ENCODE measurements around the gene TFE3.

DNA sequence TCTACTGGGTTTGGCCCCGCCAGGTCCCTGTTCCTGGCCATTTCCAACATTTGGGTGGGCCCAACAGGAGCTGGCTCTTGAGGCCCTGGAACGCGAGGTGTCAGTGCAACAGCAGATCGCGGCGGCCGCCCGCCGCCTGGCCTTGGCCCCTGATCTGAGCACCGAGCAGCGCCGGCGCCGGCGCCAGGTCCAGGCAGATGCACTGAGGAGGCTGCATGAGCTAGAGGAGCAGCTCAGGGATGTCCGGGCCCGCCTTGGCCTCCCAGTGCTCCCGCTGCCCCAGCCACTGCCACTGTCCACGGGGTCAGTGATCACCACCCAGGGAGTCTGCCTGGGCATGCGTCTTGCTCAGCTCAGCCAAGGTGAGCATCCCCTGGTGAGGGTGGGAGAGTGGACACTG, 21.1 kb upstream of the TFE3 start:
- TF ChIP-seq, protein P1, sequence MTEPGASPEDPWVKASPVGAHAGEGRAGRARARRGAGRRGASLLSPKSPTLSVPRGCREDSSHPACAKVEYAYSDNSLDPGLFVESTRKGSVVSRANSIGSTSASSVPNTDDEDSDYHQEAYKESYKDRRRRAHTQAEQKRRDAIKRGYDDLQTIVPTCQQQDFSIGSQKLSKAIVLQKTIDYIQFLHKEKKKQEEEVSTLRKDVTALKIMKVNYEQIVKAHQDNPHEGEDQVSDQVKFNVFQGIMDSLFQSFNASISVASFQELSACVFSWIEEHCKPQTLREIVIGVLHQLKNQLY (CRISPR knock-in tag; IDR thresholded peaks at IDR 0.05): no peak
- TF ChIP-seq, protein P2, sequence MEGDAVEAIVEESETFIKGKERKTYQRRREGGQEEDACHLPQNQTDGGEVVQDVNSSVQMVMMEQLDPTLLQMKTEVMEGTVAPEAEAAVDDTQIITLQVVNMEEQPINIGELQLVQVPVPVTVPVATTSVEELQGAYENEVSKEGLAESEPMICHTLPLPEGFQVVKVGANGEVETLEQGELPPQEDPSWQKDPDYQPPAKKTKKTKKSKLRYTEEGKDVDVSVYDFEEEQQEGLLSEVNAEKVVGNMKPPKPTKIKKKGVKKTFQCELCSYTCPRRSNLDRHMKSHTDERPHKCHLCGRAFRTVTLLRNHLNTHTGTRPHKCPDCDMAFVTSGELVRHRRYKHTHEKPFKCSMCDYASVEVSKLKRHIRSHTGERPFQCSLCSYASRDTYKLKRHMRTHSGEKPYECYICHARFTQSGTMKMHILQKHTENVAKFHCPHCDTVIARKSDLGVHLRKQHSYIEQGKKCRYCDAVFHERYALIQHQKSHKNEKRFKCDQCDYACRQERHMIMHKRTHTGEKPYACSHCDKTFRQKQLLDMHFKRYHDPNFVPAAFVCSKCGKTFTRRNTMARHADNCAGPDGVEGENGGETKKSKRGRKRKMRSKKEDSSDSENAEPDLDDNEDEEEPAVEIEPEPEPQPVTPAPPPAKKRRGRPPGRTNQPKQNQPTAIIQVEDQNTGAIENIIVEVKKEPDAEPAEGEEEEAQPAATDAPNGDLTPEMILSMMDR (IDR thresholded peaks at IDR 0.05): no peak
- TF ChIP-seq NFYB (CRISPR knock-in tag; conservative IDR thresholded peaks at IDR 0.05; ENCODE audit: low read depth) (no peak), NR3C1 (CRISPR knock-in tag; conservative IDR thresholded peaks at IDR 0.05; ENCODE audit: low read depth) (no peak), ZNF121 (CRISPR knock-in tag; IDR thresholded peaks at IDR 0.05) (no peak), MYBL2 (CRISPR knock-in tag; IDR thresholded peaks at IDR 0.05) (no peak), USF2 (CRISPR knock-in tag; IDR thresholded peaks at IDR 0.05) (no peak), TEAD4 (CRISPR knock-in tag; IDR thresholded peaks at IDR 0.05) (no peak), ZBTB21 (CRISPR knock-in tag; IDR thresholded peaks at IDR 0.05; ENCODE audit: borderline replicate concordance) (no peak)
- TF ChIP-seq, protein P3, sequence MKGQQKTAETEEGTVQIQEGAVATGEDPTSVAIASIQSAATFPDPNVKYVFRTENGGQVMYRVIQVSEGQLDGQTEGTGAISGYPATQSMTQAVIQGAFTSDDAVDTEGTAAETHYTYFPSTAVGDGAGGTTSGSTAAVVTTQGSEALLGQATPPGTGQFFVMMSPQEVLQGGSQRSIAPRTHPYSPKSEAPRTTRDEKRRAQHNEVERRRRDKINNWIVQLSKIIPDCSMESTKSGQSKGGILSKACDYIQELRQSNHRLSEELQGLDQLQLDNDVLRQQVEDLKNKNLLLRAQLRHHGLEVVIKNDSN (CRISPR knock-in tag; IDR thresholded peaks at IDR 0.05): no peak
- TF ChIP-seq, protein P4, sequence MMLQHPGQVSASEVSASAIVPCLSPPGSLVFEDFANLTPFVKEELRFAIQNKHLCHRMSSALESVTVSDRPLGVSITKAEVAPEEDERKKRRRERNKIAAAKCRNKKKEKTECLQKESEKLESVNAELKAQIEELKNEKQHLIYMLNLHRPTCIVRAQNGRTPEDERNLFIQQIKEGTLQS (CRISPR knock-in tag; conservative IDR thresholded peaks at IDR 0.05): no peak
- TF ChIP-seq, protein P5, sequence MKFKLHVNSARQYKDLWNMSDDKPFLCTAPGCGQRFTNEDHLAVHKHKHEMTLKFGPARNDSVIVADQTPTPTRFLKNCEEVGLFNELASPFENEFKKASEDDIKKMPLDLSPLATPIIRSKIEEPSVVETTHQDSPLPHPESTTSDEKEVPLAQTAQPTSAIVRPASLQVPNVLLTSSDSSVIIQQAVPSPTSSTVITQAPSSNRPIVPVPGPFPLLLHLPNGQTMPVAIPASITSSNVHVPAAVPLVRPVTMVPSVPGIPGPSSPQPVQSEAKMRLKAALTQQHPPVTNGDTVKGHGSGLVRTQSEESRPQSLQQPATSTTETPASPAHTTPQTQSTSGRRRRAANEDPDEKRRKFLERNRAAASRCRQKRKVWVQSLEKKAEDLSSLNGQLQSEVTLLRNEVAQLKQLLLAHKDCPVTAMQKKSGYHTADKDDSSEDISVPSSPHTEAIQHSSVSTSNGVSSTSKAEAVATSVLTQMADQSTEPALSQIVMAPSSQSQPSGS (CRISPR knock-in tag; IDR thresholded peaks at IDR 0.05; ENCODE audit: borderline replicate concordance, low read depth): no peak
